Endothelial cell of umbilical vein (primary cell): Measurements from ENCODE around the gene WLS. TPM values are rescaled to one million over a fixed set of nuclear protein-coding genes. Genes with fewer than 3 reads are reported as not detected.
A peak's percentile ranks its signal among the peaks of the same experiment; 100 is the strongest.
"Not testable (repeated sequence)": the region's sequence is repeated elsewhere in the genome, so short reads cannot be mapped to it uniquely, and the experiment has no call there.

Experiments
- BruUV-seq: library from RNA; stranded (reverse); fragments of 400-500 nt; replicated peaks from 2 replicates; lab custom pipeline; 2021; lab: Mats Ljungman, UMichigan
- CTCF ChIA-PET: fragments of 300-600, 350-600 bp; sonication (Branson Sonifier 250); formaldehyde crosslinking; loops from one replicate; lab custom pipeline; 2021; ENCODE audit warnings: antibody characterized with exemption, inconsistent platforms; lab: Charles Lee
- POLR2A ChIA-PET: fragments of 300-600, 350-600 bp; sonication (Branson Sonifier 250); formaldehyde crosslinking; loops from one replicate; lab custom pipeline; 2021; ENCODE audit warnings: antibody characterized with exemption, inconsistent platforms; lab: Charles Lee
- DNase-seq: peaks from one replicate; pipeline ENCODE4 v3.0.0-alpha.2; 2011; ENCODE audit warnings: low read depth, low spot score
- FAIRE-seq: peaks from 2 replicates; lab custom pipeline; 2011; peaks lifted over from hg19 to GRCh38; lab: Jason Lieb, UNC
- H2AFZ ChIP-seq: 2 replicates; pipeline ENCODE4 v1.6.0; 2012; ENCODE audit warnings: low read depth, low read length, control low read depth, inconsistent platforms
- H3K27ac ChIP-seq: 2 replicates; pipeline ENCODE4 v1.5.1; 2011; ENCODE audit warnings: low read depth, mild to moderate bottlenecking, control low read depth, low read length, moderate library complexity; ENCODE audit not compliant: insufficient read depth
- H3K27me3 ChIP-seq, 2 experiments: 2 replicates each; pipeline versions ENCODE4 v1.6.0 to v1.6.1; 2011; ENCODE audit warnings: low read length in 2 of 2, mixed read lengths in 1 of 2; ENCODE audit not compliant: control insufficient read depth in 2 of 2, insufficient read depth in 2 of 2
- H3K36me3 ChIP-seq, 2 experiments: 2 replicates in 1 of 2; 3 replicates in 1 of 2; pipeline ENCODE4 v1.5.1; 2011; ENCODE audit warnings: low read length in 2 of 2, mild to moderate bottlenecking in 1 of 2, moderate library complexity in 1 of 2; ENCODE audit not compliant: control insufficient read depth in 2 of 2, insufficient read depth in 2 of 2; ENCODE audit errors: extremely low read depth in 1 of 2
- H3K4me1 ChIP-seq: 3 replicates; pipeline ENCODE4 v1.5.1; 2011; ENCODE audit warnings: mild to moderate bottlenecking, low read length; ENCODE audit not compliant: control insufficient read depth, insufficient read depth; ENCODE audit errors: extremely low read depth
- H3K4me2 ChIP-seq: 2 replicates; pipeline ENCODE4 v1.6.1; 2011; ENCODE audit warnings: low read length, control low read depth, mixed read lengths; ENCODE audit not compliant: insufficient read depth
- H3K4me3 ChIP-seq, 3 experiments: fragments of 200-600 bp in 1 of 3; sonication (generic), shearing (Covaris generic) in 1 of 3; replicated peaks in 1 of 3; 2 replicates each; pipeline ENCODE4 v1.5.1; 2011 to 2016; ENCODE audit warnings: control low read depth in 3 of 3, low read length in 3 of 3, mild to moderate bottlenecking in 2 of 3, inconsistent platforms in 1 of 3, low read depth in 1 of 3, moderate library complexity in 1 of 3; ENCODE audit not compliant: insufficient read depth in 1 of 3
- H3K79me2 ChIP-seq: 2 replicates; pipeline ENCODE4 v1.6.0; 2012; ENCODE audit warnings: low read length, inconsistent platforms; ENCODE audit not compliant: control insufficient read depth, insufficient read depth
- H3K9ac ChIP-seq: replicated peaks from 2 replicates; pipeline ENCODE3; 2011; ENCODE audit warnings: low read length, control low read depth; ENCODE audit not compliant: insufficient read depth; ENCODE audit errors: extremely low read depth
- H3K9me1 ChIP-seq: replicated peaks from 3 replicates; pipeline ENCODE4 v1.6.0; 2011; ENCODE audit warnings: mild to moderate bottlenecking, low read length; ENCODE audit not compliant: control insufficient read depth, insufficient read depth; ENCODE audit errors: extremely low read depth
- H3K9me3 ChIP-seq: replicated peaks from 2 replicates; pipeline ENCODE4 v1.5.1; 2012; ENCODE audit warnings: low read length, inconsistent platforms; ENCODE audit not compliant: control insufficient read depth, insufficient read depth
- H4K20me1 ChIP-seq: replicated peaks from 2 replicates; pipeline ENCODE3; 2011; ENCODE audit warnings: mild to moderate bottlenecking, low read length; ENCODE audit not compliant: control insufficient read depth, insufficient read depth; ENCODE audit errors: extremely low read depth
- CTCF ChIP-seq, 2 donors: IDR thresholded peaks; 1 replicate in 1 of 2; 2 replicates in 1 of 2; pipeline ENCODE4 v1.5.1; 2011; ENCODE audit warnings: low read length in 2 of 2, mild to moderate bottlenecking in 2 of 2, moderate library complexity in 2 of 2, control low read depth in 1 of 2, inconsistent platforms in 1 of 2, low read depth in 1 of 2; ENCODE audit not compliant: insufficient read depth in 1 of 2; ENCODE audit errors: extremely low read depth in 1 of 2
- EZH2 ChIP-seq: IDR thresholded peaks from 2 replicates; pipeline ENCODE4 v1.6.1; 2012; ENCODE audit warnings: borderline replicate concordance, low read depth, mild to moderate bottlenecking, moderate library complexity, low read length, inconsistent platforms; ENCODE audit not compliant: severe bottlenecking
- FOS ChIP-seq: IDR thresholded peaks from 2 replicates; pipeline ENCODE4 v1.6.1; 2011; ENCODE audit warnings: mild to moderate bottlenecking, low read length, moderate library complexity, borderline replicate concordance; ENCODE audit not compliant: insufficient read depth
- GATA2 ChIP-seq: IDR thresholded peaks from 2 replicates; pipeline ENCODE4 v1.7.0; 2011; ENCODE audit warnings: low read depth, mild to moderate bottlenecking, moderate library complexity, mixed read lengths, low read length; ENCODE audit not compliant: insufficient read length, insufficient read depth
- JUN ChIP-seq: IDR thresholded peaks from 2 replicates; pipeline ENCODE4 v1.6.1; 2011; ENCODE audit warnings: borderline replicate concordance, low read depth; ENCODE audit not compliant: insufficient read length, insufficient read depth
- MAX ChIP-seq: IDR thresholded peaks from 2 replicates; pipeline ENCODE4 v1.6.1; 2011; ENCODE audit not compliant: insufficient read depth, insufficient read length
- MYC ChIP-seq: IDR thresholded peaks from one replicate; pipeline ENCODE4 v1.6.1; 2011; ENCODE audit warnings: mild to moderate bottlenecking, low read depth, low read length
- POLR2A ChIP-seq: IDR thresholded peaks from 2 replicates; pipeline ENCODE4 v1.6.1; 2012; ENCODE audit warnings: low read depth, mild to moderate bottlenecking, control low read depth, low read length
- POLR2AphosphoS5 ChIP-seq: IDR thresholded peaks from 2 replicates; pipeline ENCODE4 v1.6.1; 2012; ENCODE audit warnings: low read depth, mild to moderate bottlenecking, control low read depth, low read length, moderate library complexity; ENCODE audit not compliant: insufficient read depth
- dilution Hi-C: fragments of 300-500 bp; cut with MboI; formaldehyde crosslinking; loops from one replicate; pipeline ENCODE4 v1.15.0; 2019; ENCODE audit warnings: low sequenced_read_pairs; ENCODE audit not compliant: extremely low pct_ligation_motif_present
- intact Hi-C: fragments of 100-400 bp; cut with micrococcal nuclease; formaldehyde crosslinking; loops from one replicate; pipeline ENCODE4 v1.10.0; 2022
- polyA plus RNA-seq, 4 experiments: library from polyadenylated mRNA; depleted of rRNA in 3 of 4; stranded (reverse) in 3 of 4; unstranded in 1 of 4; fragments of >200 nt; gene quantifications; 2 replicates each; pipeline versions ENCODE4 v1.2.1 to v1.2.3, GENCODE V29; 2011 to 2012; ENCODE audit warnings: missing spikeins in 1 of 4
- total RNA-seq: library from RNA; stranded (reverse); gene quantifications from 2 replicates; pipeline ENCODE4 v1.2.3, GENCODE V29; 2021

Gene WLS
- total and polyA plus RNA-seq, 2 donors (not counting 3 experiments of a cell fraction or from before 2014, with no cell fraction given) = 121 to 199 TPM

GRCh38 chr1:68173283-68173935 lies 58.9 kb downstream of the WLS start:
- Histone ChIP-seq H3K4me2 (peak overlapping the region; percentile 90), H3K4me3 (peak overlapping the region in 1 of 3 experiments; percentile 41), H2AFZ (no peak overlapping the region), H3K9me1 (no peaks in the 10 kb centered on the region), H3K36me3 (no peaks in the 10 kb centered on the region), H3K9me3 (no peaks in the 10 kb centered on the region), H3K9ac (peak overlapping the region; percentile 80), H3K27me3 (no peaks in the 10 kb centered on the region), H3K79me2 (peaks cover 11% of the 10 kb centered on the region), H3K27ac (peak overlapping the region; percentile 93), H3K4me1 (peaks cover 59% of the 10 kb centered on the region), H4K20me1 (no peaks in the 10 kb centered on the region)
- TF ChIP-seq MAX = no peak
- peak; percentile 50 for TF ChIP-seq POLR2AphosphoS5
- no peak for TF ChIP-seq EZH2
- peak; percentile 14 for TF ChIP-seq FOS
- peak; percentile 29 for TF ChIP-seq JUN
- no peak for TF ChIP-seq CTCF (IDR thresholded peaks at IDR 0.05; ENCODE audit: extremely low read depth in 1 of 2, insufficient read depth in 1 of 2, low read depth in 1 of 2, low read length in 2 of 2)
- TF ChIP-seq POLR2A = no peak
- TF ChIP-seq GATA2 = no peak
- no peak for TF ChIP-seq MYC
- dilution Hi-C loops = no loop called here
- peak; percentile 85 for DNase-seq
- no TSS peak for BruUV-seq
- intact Hi-C loops = loop anchor here (5.0 to 10.0 kb wide), 3 partner anchors 279 to 449 kb away; no protein-coding TSS in a partner anchor
- ChIA-PET POLR2A (interaction anchor here (0.6 to 4.0 kb wide), 7 partner anchors 34 to 483 kb away, joined by 3 to 83 read pairs (median 3); partner anchors contain the start of gene WLS), CTCF (interaction anchor here (0.9 to 4.7 kb wide), 15 partner anchors 12 to 172 kb away, joined by 3 to 40 read pairs (median 6); partner anchors contain the start of gene WLS)
- peak; percentile 74 for FAIRE-seq

GRCh38 chr1:68171795-68172194 lies 60.5 kb downstream of the WLS start:
- H2AFZ ChIP-seq, CTCF ChIA-PET, H4K20me1 ChIP-seq, H3K27ac ChIP-seq, H3K27me3 ChIP-seq, dilution Hi-C loops, H3K36me3 ChIP-seq, H3K4me3 ChIP-seq, H3K9me3 ChIP-seq, H3K9me1 ChIP-seq, H3K4me2 ChIP-seq, H3K9ac ChIP-seq, DNase-seq, BruUV-seq, FAIRE-seq, POLR2A ChIA-PET: not testable (repeated sequence)
- intact Hi-C loops = loop anchor here (5.0 to 10.0 kb wide), 3 partner anchors 277 to 447 kb away; no protein-coding TSS in a partner anchor
- Histone ChIP-seq H3K79me2 (peaks cover 10% of the 10 kb centered on the region), H3K4me1 (peaks cover 44% of the 10 kb centered on the region)
